Retinal pigment epithelial cell (primary cell): ENCODE measurements around the gene IST1.

Experiments used
- DNase-seq: peaks from one replicate; pipeline ENCODE4 v3.0.0-alpha.2; 2010; ENCODE audit warnings: low read depth
- H3K4me3 ChIP-seq: 2 replicates; pipeline ENCODE4 v1.5.1; 2011; ENCODE audit warnings: mild to moderate bottlenecking, low read length, control low read depth, moderate library complexity
- CTCF ChIP-seq: conservative IDR thresholded peaks from 2 replicates; pipeline ENCODE4 v1.5.1; 2011; ENCODE audit warnings: low read depth, low read length, control low read depth, inconsistent platforms

Gene IST1

GRCh38 chr16:71894921-71895678, at the start of gene IST1:
Gene IST1, plus strand, starts transcription at chr16:71895531. Its CDS starts 20,110 bp downstream, at chr16:71915641.
- no peak for TF ChIP-seq CTCF
- peak within 1 kb of the TSS; percentile 94 for H3K4me3 ChIP-seq
- DNase-seq = peak; percentile 96

- H3K4me3 ChIP-seq = peak within 1 kb of the TSS; percentile 98
- peak; percentile 58 for DNase-seq
- no peak for TF ChIP-seq CTCF
Measured at GRCh38 chr16:71845639-71846430, 49.5 kb upstream of the IST1 start, which contains the start of gene ATXN1L. Gene ATXN1L, plus strand, starts transcription at chr16:71845976. Its CDS starts 3,765 bp downstream, at chr16:71849741.

DNA sequence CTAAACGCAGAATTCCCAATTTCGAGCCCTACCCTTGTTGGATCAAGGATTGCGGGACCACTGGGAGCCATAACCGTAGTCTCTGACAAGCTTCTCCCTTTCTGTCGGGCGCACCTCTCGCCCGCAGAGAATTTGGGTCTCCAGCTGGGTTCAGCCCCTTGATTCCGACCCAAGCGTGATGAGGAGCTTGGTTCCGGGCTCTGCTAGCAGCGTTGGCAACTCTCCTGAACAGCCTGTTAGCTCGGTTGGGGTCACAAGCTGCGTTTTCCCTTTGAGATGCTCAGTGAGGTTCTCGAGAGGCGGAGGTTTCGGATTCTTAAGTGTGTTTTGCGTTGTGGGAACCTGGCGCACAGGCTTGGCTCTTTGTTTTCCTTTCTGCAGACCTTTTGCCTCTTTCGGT, 48.9 kb upstream of the IST1 start:
- H3K4me3 ChIP-seq = peak overlapping the region; percentile 98
- no peak for DNase-seq
- no peak for TF ChIP-seq CTCF

GRCh38 chr16:71847096-71847495, 48.2 kb upstream of the IST1 start:
- DNase-seq = no peak
- TF ChIP-seq CTCF = no peak
- peak overlapping the region; percentile 98 for H3K4me3 ChIP-seq

GRCh38 chr16:71848622-71849021, 46.7 kb upstream of the IST1 start:
- DNase-seq = no peak
- TF ChIP-seq CTCF = no peak

DNA sequence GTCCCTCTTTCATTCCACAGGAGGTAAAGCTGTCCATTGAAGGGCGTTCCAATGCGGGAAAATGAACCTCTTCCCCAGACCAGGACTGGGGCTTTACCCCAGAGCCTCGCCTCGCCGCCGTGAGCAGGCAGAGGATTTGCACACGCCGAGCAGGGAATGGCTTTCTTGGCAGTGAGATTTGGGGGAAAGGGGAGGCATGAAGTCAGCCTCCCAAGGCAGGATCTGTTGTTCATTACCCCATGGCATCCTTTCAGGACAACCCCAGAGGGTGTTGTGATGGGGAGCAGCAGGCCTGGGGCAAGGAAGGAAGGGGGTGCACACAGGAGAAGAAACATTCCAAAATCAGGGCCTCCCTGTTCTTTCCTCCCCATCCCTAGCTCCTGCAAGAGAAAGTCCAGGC, 43.6 kb upstream of the IST1 start:
- no peak for DNase-seq
- no peak for TF ChIP-seq CTCF
- H3K4me3 ChIP-seq = no peak overlapping the region

More at GRCh38 chr16:71848622-71849021, 46.7 kb upstream of the IST1 start:
- no peak overlapping the region for H3K4me3 ChIP-seq
